Uterus (tissue), 2 donors: Measurements from ENCODE around the gene APCDD1.

ENCODE experiments used
- CTCF ChIP-seq, 4 experiments: fragments of 200-600 bp in 2 of 4; fragments of 450-650 bp in 2 of 4; sonication (generic) in 2 of 4; IDR thresholded peaks; one replicate each; pipeline ENCODE4 v1.5.1; 2016 to 2019; ENCODE audit warnings: antibody characterized with exemption in 4 of 4, mild to moderate bottlenecking in 2 of 4, moderate library complexity in 1 of 4
- POLR2A ChIP-seq, 2 donors: fragments of 450-650 bp; IDR thresholded peaks; one replicate each; pipeline ENCODE4 v1.6.1; 2016; ENCODE audit warnings: antibody characterized with exemption in 2 of 2, mild to moderate bottlenecking in 1 of 2, moderate library complexity in 1 of 2

GRCh38 chr18:10405014-10405493, 49.4 kb upstream of the APCDD1 start:
- TF ChIP-seq CTCF (IDR thresholded peaks at IDR 0.05) (no peak), POLR2A (IDR thresholded peaks at IDR 0.05) (no peak)
